K562 (cell line): Measurements from ENCODE around the gene ROBO1.

Source experiments
- FOXA1 ChIP-seq: fragments of 450-650 bp; IDR thresholded peaks from 2 replicates; pipeline ENCODE4 v1.6.1; 2016; ENCODE audit warnings: mild to moderate bottlenecking, borderline replicate concordance
- RCOR1 ChIP-seq, 2 experiments: IDR thresholded peaks; 2 replicates each; pipeline ENCODE4 v1.6.1; 2012; ENCODE audit warnings: low read depth in 2 of 2, low read length in 2 of 2, borderline replicate concordance in 1 of 2, improper control_type of control experiment in 1 of 2
- TF ChIP-seq, protein P1 (sequence below): fragments of 200-600 bp; sonication (generic); IDR thresholded peaks from one replicate; pipeline ENCODE4 v1.6.1; 2012; ENCODE audit warnings: mild to moderate bottlenecking, low read depth, low read length, inconsistent platforms
- TF ChIP-seq, protein P2 (sequence below): sonication (generic); formaldehyde crosslinking; IDR thresholded peaks from 2 replicates; pipeline ENCODE4 v1.8.0; 2022; ENCODE audit warnings: mild to moderate bottlenecking, missing genetic modification reagents

DNA sequence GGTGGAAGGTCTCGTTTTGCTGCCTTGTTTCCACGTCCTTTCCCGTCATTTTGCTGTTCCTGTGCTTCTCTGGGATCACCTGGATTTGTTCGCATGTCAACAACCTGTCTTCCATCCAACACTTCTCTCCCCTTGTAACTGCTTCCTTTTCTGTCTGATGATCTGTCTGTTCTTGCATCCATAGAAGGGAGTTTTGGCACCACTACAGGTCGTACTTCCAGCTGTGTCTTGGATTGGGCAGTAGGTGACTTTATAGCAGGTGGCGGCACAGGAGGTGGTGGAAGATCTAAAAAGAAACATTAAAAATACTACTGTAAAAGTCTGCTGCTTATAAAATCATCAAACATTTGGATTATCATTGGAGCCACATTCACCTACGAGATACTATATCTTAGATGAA lies 1161.0 kb downstream of the ROBO1 start:
- TF ChIP-seq, protein P1, sequence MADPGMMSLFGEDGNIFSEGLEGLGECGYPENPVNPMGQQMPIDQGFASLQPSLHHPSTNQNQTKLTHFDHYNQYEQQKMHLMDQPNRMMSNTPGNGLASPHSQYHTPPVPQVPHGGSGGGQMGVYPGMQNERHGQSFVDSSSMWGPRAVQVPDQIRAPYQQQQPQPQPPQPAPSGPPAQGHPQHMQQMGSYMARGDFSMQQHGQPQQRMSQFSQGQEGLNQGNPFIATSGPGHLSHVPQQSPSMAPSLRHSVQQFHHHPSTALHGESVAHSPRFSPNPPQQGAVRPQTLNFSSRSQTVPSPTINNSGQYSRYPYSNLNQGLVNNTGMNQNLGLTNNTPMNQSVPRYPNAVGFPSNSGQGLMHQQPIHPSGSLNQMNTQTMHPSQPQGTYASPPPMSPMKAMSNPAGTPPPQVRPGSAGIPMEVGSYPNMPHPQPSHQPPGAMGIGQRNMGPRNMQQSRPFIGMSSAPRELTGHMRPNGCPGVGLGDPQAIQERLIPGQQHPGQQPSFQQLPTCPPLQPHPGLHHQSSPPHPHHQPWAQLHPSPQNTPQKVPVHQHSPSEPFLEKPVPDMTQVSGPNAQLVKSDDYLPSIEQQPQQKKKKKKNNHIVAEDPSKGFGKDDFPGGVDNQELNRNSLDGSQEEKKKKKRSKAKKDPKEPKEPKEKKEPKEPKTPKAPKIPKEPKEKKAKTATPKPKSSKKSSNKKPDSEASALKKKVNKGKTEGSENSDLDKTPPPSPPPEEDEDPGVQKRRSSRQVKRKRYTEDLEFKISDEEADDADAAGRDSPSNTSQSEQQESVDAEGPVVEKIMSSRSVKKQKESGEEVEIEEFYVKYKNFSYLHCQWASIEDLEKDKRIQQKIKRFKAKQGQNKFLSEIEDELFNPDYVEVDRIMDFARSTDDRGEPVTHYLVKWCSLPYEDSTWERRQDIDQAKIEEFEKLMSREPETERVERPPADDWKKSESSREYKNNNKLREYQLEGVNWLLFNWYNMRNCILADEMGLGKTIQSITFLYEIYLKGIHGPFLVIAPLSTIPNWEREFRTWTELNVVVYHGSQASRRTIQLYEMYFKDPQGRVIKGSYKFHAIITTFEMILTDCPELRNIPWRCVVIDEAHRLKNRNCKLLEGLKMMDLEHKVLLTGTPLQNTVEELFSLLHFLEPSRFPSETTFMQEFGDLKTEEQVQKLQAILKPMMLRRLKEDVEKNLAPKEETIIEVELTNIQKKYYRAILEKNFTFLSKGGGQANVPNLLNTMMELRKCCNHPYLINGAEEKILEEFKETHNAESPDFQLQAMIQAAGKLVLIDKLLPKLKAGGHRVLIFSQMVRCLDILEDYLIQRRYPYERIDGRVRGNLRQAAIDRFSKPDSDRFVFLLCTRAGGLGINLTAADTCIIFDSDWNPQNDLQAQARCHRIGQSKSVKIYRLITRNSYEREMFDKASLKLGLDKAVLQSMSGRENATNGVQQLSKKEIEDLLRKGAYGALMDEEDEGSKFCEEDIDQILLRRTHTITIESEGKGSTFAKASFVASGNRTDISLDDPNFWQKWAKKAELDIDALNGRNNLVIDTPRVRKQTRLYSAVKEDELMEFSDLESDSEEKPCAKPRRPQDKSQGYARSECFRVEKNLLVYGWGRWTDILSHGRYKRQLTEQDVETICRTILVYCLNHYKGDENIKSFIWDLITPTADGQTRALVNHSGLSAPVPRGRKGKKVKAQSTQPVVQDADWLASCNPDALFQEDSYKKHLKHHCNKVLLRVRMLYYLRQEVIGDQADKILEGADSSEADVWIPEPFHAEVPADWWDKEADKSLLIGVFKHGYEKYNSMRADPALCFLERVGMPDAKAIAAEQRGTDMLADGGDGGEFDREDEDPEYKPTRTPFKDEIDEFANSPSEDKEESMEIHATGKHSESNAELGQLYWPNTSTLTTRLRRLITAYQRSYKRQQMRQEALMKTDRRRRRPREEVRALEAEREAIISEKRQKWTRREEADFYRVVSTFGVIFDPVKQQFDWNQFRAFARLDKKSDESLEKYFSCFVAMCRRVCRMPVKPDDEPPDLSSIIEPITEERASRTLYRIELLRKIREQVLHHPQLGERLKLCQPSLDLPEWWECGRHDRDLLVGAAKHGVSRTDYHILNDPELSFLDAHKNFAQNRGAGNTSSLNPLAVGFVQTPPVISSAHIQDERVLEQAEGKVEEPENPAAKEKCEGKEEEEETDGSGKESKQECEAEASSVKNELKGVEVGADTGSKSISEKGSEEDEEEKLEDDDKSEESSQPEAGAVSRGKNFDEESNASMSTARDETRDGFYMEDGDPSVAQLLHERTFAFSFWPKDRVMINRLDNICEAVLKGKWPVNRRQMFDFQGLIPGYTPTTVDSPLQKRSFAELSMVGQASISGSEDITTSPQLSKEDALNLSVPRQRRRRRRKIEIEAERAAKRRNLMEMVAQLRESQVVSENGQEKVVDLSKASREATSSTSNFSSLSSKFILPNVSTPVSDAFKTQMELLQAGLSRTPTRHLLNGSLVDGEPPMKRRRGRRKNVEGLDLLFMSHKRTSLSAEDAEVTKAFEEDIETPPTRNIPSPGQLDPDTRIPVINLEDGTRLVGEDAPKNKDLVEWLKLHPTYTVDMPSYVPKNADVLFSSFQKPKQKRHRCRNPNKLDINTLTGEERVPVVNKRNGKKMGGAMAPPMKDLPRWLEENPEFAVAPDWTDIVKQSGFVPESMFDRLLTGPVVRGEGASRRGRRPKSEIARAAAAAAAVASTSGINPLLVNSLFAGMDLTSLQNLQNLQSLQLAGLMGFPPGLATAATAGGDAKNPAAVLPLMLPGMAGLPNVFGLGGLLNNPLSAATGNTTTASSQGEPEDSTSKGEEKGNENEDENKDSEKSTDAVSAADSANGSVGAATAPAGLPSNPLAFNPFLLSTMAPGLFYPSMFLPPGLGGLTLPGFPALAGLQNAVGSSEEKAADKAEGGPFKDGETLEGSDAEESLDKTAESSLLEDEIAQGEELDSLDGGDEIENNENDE, result no peak
- no peak for TF ChIP-seq RCOR1 (IDR thresholded peaks at IDR 0.05; ENCODE audit: borderline replicate concordance in 1 of 2, low read depth in 2 of 2, low read length in 2 of 2)
- TF ChIP-seq FOXA1, result no peak
- TF ChIP-seq, protein P2, sequence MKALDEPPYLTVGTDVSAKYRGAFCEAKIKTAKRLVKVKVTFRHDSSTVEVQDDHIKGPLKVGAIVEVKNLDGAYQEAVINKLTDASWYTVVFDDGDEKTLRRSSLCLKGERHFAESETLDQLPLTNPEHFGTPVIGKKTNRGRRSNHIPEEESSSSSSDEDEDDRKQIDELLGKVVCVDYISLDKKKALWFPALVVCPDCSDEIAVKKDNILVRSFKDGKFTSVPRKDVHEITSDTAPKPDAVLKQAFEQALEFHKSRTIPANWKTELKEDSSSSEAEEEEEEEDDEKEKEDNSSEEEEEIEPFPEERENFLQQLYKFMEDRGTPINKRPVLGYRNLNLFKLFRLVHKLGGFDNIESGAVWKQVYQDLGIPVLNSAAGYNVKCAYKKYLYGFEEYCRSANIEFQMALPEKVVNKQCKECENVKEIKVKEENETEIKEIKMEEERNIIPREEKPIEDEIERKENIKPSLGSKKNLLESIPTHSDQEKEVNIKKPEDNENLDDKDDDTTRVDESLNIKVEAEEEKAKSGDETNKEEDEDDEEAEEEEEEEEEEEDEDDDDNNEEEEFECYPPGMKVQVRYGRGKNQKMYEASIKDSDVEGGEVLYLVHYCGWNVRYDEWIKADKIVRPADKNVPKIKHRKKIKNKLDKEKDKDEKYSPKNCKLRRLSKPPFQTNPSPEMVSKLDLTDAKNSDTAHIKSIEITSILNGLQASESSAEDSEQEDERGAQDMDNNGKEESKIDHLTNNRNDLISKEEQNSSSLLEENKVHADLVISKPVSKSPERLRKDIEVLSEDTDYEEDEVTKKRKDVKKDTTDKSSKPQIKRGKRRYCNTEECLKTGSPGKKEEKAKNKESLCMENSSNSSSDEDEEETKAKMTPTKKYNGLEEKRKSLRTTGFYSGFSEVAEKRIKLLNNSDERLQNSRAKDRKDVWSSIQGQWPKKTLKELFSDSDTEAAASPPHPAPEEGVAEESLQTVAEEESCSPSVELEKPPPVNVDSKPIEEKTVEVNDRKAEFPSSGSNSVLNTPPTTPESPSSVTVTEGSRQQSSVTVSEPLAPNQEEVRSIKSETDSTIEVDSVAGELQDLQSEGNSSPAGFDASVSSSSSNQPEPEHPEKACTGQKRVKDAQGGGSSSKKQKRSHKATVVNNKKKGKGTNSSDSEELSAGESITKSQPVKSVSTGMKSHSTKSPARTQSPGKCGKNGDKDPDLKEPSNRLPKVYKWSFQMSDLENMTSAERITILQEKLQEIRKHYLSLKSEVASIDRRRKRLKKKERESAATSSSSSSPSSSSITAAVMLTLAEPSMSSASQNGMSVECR, result no peak
